GM12874 (cell line): Measurements from ENCODE around the gene RAP1GAP.

Source experiments
- CTCF ChIP-seq: IDR thresholded peaks from 2 replicates; pipeline ENCODE4 v1.5.1; 2011; ENCODE audit warnings: low read depth, mild to moderate bottlenecking, control low read depth, low read length, moderate library complexity; ENCODE audit not compliant: insufficient read depth

The RAP1GAP gene

GRCh38 chr1:21640653-21641052 lies 28.5 kb downstream of the RAP1GAP start:
- TF ChIP-seq CTCF = no peak

GRCh38 chr1:21639594-21640041 lies 29.5 kb downstream of the RAP1GAP start:
- TF ChIP-seq CTCF = no peak

- no peak for TF ChIP-seq CTCF
These were observed 30.4 kb downstream of the RAP1GAP start for GRCh38 chr1:21638531-21639341.

- TF ChIP-seq CTCF = no peak
These were observed 31.6 kb downstream of the RAP1GAP start for GRCh38 chr1:21637514-21637913.

- no peak for TF ChIP-seq CTCF
These were observed 33.1 kb downstream of the RAP1GAP start for GRCh38 chr1:21636029-21636428.

- TF ChIP-seq CTCF = no peak
These were observed 34.2 kb downstream of the RAP1GAP start for GRCh38 chr1:21634806-21635535.

GRCh38 chr1:21633992-21634805 lies 35.0 kb downstream of the RAP1GAP start:
- no peak for TF ChIP-seq CTCF
